HepG2 (cell line): ENCODE data around the gene RPL41. TPM values are rescaled to one million over a fixed set of nuclear protein-coding genes. Genes with fewer than 3 reads are reported as not detected.

Experiments
- ATM ChIP-seq: fragments of 450-650 bp; IDR thresholded peaks from 2 replicates; pipeline ENCODE4 v1.7.1; 2017; ENCODE audit warnings: mild to moderate bottlenecking, borderline replicate concordance
- CC2D1A ChIP-seq: sonication (generic); formaldehyde crosslinking; IDR thresholded peaks from 2 replicates; pipeline ENCODE4 v1.8.1; 2023; ENCODE audit warnings: mild to moderate bottlenecking, missing genetic modification reagents
- CENPT ChIP-seq: sonication (generic); formaldehyde crosslinking; IDR thresholded peaks from 2 replicates; pipeline ENCODE4 v1.8.0; 2022; ENCODE audit warnings: low read depth, mild to moderate bottlenecking, moderate library complexity, missing genetic modification reagents
- CENPX ChIP-seq: sonication (generic); formaldehyde crosslinking; IDR thresholded peaks from 2 replicates; pipeline ENCODE4 v1.9.0; 2021; ENCODE audit warnings: mild to moderate bottlenecking, missing genetic modification reagents, moderate library complexity
- ETV6 ChIP-seq: sonication (generic); formaldehyde crosslinking; conservative IDR thresholded peaks from 2 replicates; pipeline ENCODE4 v1.4.0; 2020; ENCODE audit warnings: missing genetic modification reagents
- MBNL3 ChIP-seq: fragments of 250-450 bp; sonication (Bioruptor Pico); conservative IDR thresholded peaks from 2 replicates; pipeline ENCODE4 v1.8.0; 2022; ENCODE audit warnings: mild to moderate bottlenecking, inconsistent platforms
- RBFOX2 ChIP-seq: fragments of 200-400 bp; formaldehyde crosslinking; IDR thresholded peaks from 2 replicates; pipeline ENCODE4 v1.6.1; 2017; ENCODE audit warnings: low read depth, mild to moderate bottlenecking, low read length
- RORA ChIP-seq: sonication (generic); formaldehyde crosslinking; IDR thresholded peaks from 2 replicates; pipeline ENCODE4 v1.5.0; 2020; ENCODE audit warnings: mild to moderate bottlenecking, missing genetic modification reagents, moderate library complexity
- THYN1 ChIP-seq: sonication (generic); formaldehyde crosslinking; IDR thresholded peaks from 2 replicates; pipeline ENCODE4 v1.8.1; 2023; ENCODE audit warnings: low read depth, mild to moderate bottlenecking, moderate library complexity, missing genetic modification reagents, borderline replicate concordance
- ZBTB7B ChIP-seq: sonication (generic); formaldehyde crosslinking; IDR thresholded peaks from 2 replicates; pipeline ENCODE4 v1.4.0; 2020; ENCODE audit warnings: missing genetic modification reagents
- ZBTB8A ChIP-seq: sonication (generic); formaldehyde crosslinking; IDR thresholded peaks from 2 replicates; pipeline ENCODE4 v1.4.0; 2020; ENCODE audit warnings: mild to moderate bottlenecking, low read depth, missing genetic modification reagents, borderline replicate concordance
- ZC3H13 ChIP-seq: sonication (generic); formaldehyde crosslinking; IDR thresholded peaks from 2 replicates; pipeline ENCODE4 v1.8.1; 2023; ENCODE audit warnings: mild to moderate bottlenecking, missing genetic modification reagents, moderate library complexity
- ZEB1 ChIP-seq: IDR thresholded peaks from 2 replicates; pipeline ENCODE4 v1.6.1; 2012; ENCODE audit warnings: mild to moderate bottlenecking, low read depth, inconsistent platforms; ENCODE audit not compliant: insufficient replicate concordance
- ZNF274 ChIP-seq: sonication (generic); formaldehyde crosslinking; IDR thresholded peaks from 2 replicates; pipeline ENCODE4 v1.5.1; 2020; ENCODE audit warnings: mild to moderate bottlenecking, missing genetic modification reagents
- ZNF34 ChIP-seq: sonication (generic); formaldehyde crosslinking; IDR thresholded peaks from 2 replicates; pipeline ENCODE4 v1.4.0; 2020; ENCODE audit warnings: mild to moderate bottlenecking, missing genetic modification reagents, borderline replicate concordance
- ZNF530 ChIP-seq: sonication (generic); formaldehyde crosslinking; IDR thresholded peaks from 2 replicates; pipeline ENCODE4 v1.5.0; 2020; ENCODE audit warnings: low read depth, mild to moderate bottlenecking, missing genetic modification reagents
- ZNF605 ChIP-seq: sonication (generic); formaldehyde crosslinking; IDR thresholded peaks from 2 replicates; pipeline ENCODE4 v1.8.0; 2022; ENCODE audit warnings: mild to moderate bottlenecking, missing genetic modification reagents
- ZNF644 ChIP-seq: IDR thresholded peaks from 2 replicates; pipeline ENCODE4 v1.6.1; 2016; ENCODE audit warnings: low read depth
- ZNF660 ChIP-seq: sonication (generic); formaldehyde crosslinking; IDR thresholded peaks from 2 replicates; pipeline ENCODE4 v1.5.1; 2020; ENCODE audit warnings: mild to moderate bottlenecking, low read depth, missing genetic modification reagents, borderline replicate concordance
- ZNF749 ChIP-seq: sonication (generic); formaldehyde crosslinking; IDR thresholded peaks from 2 replicates; pipeline ENCODE4 v1.8.0; 2022; ENCODE audit warnings: mild to moderate bottlenecking, missing genetic modification reagents, moderate library complexity, borderline replicate concordance
- polyA plus RNA-seq, 8 experiments: library from polyadenylated mRNA; depleted of rRNA in 3 of 8; stranded (reverse) in 7 of 8; unstranded in 1 of 8; fragments of >200 nt; fragmentation: Illumina TruSeq in 4 of 8; extraction: Trizol in 4 of 8; gene quantifications; 2 replicates each; pipeline versions ENCODE4 v1.2.1 to v1.2.3, GENCODE V29; 2011 to 2016; ENCODE audit warnings: low read depth in 4 of 8, missing spikeins in 1 of 8, mixed read lengths in 1 of 8; ENCODE audit not compliant: insufficient read depth in 1 of 8
- total RNA-seq, 5 experiments: library from RNA; depleted of rRNA; stranded (reverse); fragments of >200 nt; fragmentation: Illumina TruSeq; extraction: Trizol; gene quantifications; 2 replicates each; pipeline ENCODE4 v1.2.3, GENCODE V29; 2016; ENCODE audit warnings: low read depth in 1 of 5
- TF ChIP-seq, protein P1 (sequence below), 2 experiments: IDR thresholded peaks; 2 replicates each; pipeline ENCODE4 v1.6.1; 2011 to 2012; ENCODE audit warnings: low read length in 2 of 2, borderline replicate concordance in 1 of 2, low read depth in 1 of 2, mild to moderate bottlenecking in 1 of 2, moderate library complexity in 1 of 2
- TF ChIP-seq, protein P2 (sequence below): sonication (generic); formaldehyde crosslinking; IDR thresholded peaks from 2 replicates; pipeline ENCODE4 v1.5.1; 2020; ENCODE audit warnings: missing genetic modification reagents, mild to moderate bottlenecking, borderline replicate concordance
- TF ChIP-seq, protein P3 (sequence below): fragments of 450-650 bp; IDR thresholded peaks from 2 replicates; pipeline ENCODE4 v1.6.1; 2016

The RPL41 gene
- total and polyA plus RNA-seq, 2 of the 13 experiments (the other 11 are each of a cell fraction or from before 2014, with no cell fraction given): 4,012 to 7,670 TPM

DNA sequence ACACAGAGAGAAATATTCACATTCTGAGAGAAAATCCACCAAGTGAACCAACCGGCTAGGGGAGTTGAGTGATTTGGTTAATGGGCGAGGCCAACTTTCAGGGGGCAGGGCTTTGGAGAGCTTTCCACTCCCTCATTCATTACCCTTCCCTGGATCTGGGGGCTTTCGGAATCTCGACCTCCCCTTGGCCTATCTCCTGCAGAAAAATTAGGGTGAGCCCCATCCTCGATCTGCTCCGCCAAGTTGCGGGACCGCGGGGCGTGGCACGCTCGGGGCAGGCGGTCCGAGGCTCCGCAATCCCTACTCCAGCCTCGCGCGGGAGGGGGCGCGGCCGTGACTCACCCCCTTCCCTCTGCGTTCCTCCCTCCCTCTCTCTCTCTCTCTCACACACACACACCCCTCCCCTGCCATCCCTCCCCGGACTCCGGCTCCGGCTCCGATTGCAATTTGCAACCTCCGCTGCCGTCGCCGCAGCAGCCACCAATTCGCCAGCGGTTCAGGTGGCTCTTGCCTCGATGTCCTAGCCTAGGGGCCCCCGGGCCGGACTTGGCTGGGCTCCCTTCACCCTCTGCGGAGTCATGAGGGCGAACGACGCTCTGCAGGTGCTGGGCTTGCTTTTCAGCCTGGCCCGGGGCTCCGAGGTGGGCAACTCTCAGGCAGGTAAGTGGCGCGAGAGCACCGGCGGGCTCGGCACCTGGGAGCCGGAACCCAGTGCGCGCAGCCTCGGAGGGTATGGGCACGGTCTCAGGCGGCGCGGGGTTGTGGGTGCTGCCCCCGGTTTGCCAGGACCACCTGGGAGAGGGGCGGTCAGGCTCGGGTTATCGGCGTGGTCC, 36.5 kb upstream of the RPL41 start, which contains the start of gene ERBB3 (continued):
- TF ChIP-seq, protein P1, sequence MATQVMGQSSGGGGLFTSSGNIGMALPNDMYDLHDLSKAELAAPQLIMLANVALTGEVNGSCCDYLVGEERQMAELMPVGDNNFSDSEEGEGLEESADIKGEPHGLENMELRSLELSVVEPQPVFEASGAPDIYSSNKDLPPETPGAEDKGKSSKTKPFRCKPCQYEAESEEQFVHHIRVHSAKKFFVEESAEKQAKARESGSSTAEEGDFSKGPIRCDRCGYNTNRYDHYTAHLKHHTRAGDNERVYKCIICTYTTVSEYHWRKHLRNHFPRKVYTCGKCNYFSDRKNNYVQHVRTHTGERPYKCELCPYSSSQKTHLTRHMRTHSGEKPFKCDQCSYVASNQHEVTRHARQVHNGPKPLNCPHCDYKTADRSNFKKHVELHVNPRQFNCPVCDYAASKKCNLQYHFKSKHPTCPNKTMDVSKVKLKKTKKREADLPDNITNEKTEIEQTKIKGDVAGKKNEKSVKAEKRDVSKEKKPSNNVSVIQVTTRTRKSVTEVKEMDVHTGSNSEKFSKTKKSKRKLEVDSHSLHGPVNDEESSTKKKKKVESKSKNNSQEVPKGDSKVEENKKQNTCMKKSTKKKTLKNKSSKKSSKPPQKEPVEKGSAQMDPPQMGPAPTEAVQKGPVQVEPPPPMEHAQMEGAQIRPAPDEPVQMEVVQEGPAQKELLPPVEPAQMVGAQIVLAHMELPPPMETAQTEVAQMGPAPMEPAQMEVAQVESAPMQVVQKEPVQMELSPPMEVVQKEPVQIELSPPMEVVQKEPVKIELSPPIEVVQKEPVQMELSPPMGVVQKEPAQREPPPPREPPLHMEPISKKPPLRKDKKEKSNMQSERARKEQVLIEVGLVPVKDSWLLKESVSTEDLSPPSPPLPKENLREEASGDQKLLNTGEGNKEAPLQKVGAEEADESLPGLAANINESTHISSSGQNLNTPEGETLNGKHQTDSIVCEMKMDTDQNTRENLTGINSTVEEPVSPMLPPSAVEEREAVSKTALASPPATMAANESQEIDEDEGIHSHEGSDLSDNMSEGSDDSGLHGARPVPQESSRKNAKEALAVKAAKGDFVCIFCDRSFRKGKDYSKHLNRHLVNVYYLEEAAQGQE (IDR thresholded peaks at IDR 0.05; ENCODE audit: borderline replicate concordance in 1 of 2, low read depth in 1 of 2, low read length in 2 of 2): peak in 1 of 2 experiments; percentile 32; a peak in 1 of 4 replicates
- TF ChIP-seq, protein P2, sequence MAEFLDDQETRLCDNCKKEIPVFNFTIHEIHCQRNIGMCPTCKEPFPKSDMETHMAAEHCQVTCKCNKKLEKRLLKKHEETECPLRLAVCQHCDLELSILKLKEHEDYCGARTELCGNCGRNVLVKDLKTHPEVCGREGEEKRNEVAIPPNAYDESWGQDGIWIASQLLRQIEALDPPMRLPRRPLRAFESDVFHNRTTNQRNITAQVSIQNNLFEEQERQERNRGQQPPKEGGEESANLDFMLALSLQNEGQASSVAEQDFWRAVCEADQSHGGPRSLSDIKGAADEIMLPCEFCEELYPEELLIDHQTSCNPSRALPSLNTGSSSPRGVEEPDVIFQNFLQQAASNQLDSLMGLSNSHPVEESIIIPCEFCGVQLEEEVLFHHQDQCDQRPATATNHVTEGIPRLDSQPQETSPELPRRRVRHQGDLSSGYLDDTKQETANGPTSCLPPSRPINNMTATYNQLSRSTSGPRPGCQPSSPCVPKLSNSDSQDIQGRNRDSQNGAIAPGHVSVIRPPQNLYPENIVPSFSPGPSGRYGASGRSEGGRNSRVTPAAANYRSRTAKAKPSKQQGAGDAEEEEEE (CRISPR knock-in tag): no peak
- TF ChIP-seq ZBTB8A (CRISPR knock-in tag) (no peak), CENPX (CRISPR knock-in tag) (no peak), RBFOX2 (peak; percentile 98), ZBTB7B (peak; percentile 73; the same call in 1 of the 2 replicates), ZNF605 (peak; percentile 87), CC2D1A (CRISPR knock-in tag) (no peak; the same call in 1 of the 2 replicates), ZNF274 (CRISPR knock-in tag) (peak; percentile 73; the same call in 1 of the 2 replicates), ETV6 (CRISPR knock-in tag) (no peak), ZC3H13 (peak; percentile 93), RORA (CRISPR knock-in tag) (no peak), ZNF749 (CRISPR knock-in tag) (peak; percentile 47; the same call in 1 of the 2 replicates), THYN1 (0 out of 2 replicates have a peak, but pooled peaks have one; percentile 64), ZNF34 (CRISPR knock-in tag) (no peak), MBNL3 (no peak), ZNF530 (CRISPR knock-in tag) (no peak), ZEB1 (peak; percentile 70), ZNF644 (CRISPR knock-in tag) (no peak), ZNF660 (no peak), ATM (no peak), CENPT (CRISPR knock-in tag) (no peak)
- TF ChIP-seq, protein P3, sequence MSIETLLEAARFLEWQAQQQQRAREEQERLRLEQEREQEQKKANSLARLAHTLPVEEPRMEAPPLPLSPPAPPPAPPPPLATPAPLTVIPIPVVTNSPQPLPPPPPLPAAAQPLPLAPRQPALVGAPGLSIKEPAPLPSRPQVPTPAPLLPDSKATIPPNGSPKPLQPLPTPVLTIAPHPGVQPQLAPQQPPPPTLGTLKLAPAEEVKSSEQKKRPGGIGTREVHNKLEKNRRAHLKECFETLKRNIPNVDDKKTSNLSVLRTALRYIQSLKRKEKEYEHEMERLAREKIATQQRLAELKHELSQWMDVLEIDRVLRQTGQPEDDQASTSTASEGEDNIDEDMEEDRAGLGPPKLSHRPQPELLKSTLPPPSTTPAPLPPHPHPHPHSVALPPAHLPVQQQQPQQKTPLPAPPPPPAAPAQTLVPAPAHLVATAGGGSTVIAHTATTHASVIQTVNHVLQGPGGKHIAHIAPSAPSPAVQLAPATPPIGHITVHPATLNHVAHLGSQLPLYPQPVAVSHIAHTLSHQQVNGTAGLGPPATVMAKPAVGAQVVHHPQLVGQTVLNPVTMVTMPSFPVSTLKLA: no peak
